ENCODE data around the gene NOL6.
"Not testable (repeated sequence)": the region's sequence is repeated elsewhere in the genome, so short reads cannot be mapped to it uniquely, and the experiment has no call there.

NOL6 gene, protein sequence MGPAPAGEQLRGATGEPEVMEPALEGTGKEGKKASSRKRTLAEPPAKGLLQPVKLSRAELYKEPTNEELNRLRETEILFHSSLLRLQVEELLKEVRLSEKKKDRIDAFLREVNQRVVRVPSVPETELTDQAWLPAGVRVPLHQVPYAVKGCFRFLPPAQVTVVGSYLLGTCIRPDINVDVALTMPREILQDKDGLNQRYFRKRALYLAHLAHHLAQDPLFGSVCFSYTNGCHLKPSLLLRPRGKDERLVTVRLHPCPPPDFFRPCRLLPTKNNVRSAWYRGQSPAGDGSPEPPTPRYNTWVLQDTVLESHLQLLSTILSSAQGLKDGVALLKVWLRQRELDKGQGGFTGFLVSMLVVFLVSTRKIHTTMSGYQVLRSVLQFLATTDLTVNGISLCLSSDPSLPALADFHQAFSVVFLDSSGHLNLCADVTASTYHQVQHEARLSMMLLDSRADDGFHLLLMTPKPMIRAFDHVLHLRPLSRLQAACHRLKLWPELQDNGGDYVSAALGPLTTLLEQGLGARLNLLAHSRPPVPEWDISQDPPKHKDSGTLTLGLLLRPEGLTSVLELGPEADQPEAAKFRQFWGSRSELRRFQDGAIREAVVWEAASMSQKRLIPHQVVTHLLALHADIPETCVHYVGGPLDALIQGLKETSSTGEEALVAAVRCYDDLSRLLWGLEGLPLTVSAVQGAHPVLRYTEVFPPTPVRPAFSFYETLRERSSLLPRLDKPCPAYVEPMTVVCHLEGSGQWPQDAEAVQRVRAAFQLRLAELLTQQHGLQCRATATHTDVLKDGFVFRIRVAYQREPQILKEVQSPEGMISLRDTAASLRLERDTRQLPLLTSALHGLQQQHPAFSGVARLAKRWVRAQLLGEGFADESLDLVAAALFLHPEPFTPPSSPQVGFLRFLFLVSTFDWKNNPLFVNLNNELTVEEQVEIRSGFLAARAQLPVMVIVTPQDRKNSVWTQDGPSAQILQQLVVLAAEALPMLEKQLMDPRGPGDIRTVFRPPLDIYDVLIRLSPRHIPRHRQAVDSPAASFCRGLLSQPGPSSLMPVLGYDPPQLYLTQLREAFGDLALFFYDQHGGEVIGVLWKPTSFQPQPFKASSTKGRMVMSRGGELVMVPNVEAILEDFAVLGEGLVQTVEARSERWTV

DNA sequence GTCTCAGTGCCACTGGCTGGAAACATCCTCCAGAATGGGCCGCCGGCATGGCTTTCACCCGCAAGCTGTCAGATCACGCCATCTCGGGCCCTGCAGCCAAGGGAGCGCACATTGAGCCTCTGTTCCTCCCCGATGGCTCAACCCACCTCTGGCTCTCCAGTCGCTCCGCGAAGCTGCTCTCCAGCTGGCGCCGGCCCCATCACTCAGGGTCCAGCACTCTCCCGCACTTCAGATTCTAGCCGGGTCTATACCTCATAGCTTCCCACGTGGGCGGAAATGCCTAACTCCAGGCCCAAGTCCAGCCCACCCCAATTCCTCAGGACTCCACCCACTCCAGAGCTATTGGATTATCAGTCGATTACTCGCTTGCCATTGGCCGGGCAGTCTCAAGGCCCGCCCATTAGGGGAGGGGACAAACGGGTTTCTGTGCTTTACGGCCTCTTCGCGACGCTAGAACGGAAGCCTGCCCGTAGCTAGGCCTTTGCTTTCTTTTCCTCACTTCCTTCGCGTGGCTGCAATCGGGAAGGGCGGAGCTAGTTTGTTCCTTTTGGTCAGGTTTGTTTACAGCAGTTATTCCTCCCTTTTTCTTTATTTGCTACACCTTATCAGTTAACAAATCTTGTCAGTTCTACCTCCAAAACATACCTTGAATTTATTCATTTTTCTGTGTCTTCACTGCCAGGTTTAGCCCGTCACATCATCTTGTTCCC, at the start of gene NOL6:
NOL6 (minus strand) TSS at position 282 of the 710 bp plus-strand sequence; CDS start at position 200, 82 bp downstream.
- DNase-seq: peak; percentile 92

GRCh38 chr9:33521861-33522260, 48.1 kb upstream of the NOL6 start:
- DNase-seq: not testable (repeated sequence)

DNA sequence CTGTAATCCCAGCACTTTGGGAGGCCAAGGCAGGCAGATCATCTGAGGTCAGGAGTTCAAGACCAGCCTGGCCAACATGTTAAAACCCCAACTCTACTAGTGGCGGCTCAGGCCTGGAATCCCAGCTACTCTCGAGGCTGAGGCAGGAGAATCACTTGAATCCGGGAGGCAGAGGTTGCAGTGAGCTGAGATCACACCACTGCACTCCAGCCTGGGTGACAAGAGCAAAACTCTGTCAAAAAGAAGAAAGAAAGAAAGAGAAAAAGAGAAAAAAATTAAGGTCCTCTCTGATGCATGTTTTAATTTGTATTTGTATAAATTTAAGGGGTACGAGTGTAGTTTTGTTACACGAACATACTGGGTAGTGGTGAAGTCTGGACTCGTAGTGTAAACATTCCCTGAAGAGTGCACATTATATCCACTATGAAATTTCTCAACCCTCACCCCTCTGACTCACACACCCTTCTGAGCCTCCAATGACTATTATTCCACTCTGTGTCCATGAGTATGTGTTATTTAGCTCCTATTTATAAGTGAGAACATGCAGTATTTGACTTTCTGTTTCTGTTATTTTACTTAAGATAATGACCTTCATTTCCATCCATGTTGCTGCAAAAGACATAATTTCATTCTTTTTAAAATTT, 44.3 kb upstream of the NOL6 start:
- not testable (repeated sequence) for DNase-seq

- peak; percentile 5 for DNase-seq
These were observed 43.6 kb upstream of the NOL6 start for GRCh38 chr9:33517373-33517772.

GRCh38 chr9:33516397-33516796, 42.7 kb upstream of the NOL6 start:
- DNase-seq: not testable (repeated sequence)

GRCh38 chr9:33515342-33515995, 41.7 kb upstream of the NOL6 start:
- not testable (repeated sequence) for DNase-seq

GRCh38 chr9:33512535-33512934, 38.8 kb upstream of the NOL6 start:
- not testable (repeated sequence) for DNase-seq

- not testable (repeated sequence) for DNase-seq
These were observed 37.4 kb upstream of the NOL6 start for GRCh38 chr9:33511184-33511517.

- peak; percentile 19 for DNase-seq
These were observed 36.8 kb upstream of the NOL6 start for GRCh38 chr9:33510262-33511183.

- peak; percentile 53 for DNase-seq
These were observed 33.1 kb upstream of the NOL6 start for GRCh38 chr9:33506626-33507370.

GRCh38 chr9:33498387-33498786, 24.7 kb upstream of the NOL6 start:
- no peak for DNase-seq

- DNase-seq: not testable (repeated sequence)
These were observed 20.1 kb upstream of the NOL6 start for GRCh38 chr9:33493819-33494218.

DNA sequence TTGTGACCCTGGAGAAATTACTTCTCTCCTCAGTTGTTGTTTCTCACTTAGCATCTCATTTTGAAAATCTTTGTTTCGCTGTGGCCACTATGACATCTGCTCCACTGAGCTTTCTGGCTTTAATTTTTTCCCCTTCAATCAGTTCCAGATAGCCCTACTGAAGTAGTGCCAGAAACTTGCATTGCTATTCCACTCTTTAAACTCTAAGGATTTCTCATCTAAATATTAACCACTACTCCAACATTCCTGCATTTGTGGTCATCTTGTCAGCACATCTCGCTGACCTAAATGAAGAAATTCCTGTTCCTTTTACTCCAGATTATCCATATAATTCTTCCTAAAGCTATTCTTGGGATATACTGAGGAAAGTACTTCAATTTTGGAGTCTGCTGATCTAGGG, 15.3 kb upstream of the NOL6 start:
- no peak for DNase-seq

- not testable (repeated sequence) for DNase-seq
These were observed 11.6 kb upstream of the NOL6 start for GRCh38 chr9:33485312-33485711.

DNA sequence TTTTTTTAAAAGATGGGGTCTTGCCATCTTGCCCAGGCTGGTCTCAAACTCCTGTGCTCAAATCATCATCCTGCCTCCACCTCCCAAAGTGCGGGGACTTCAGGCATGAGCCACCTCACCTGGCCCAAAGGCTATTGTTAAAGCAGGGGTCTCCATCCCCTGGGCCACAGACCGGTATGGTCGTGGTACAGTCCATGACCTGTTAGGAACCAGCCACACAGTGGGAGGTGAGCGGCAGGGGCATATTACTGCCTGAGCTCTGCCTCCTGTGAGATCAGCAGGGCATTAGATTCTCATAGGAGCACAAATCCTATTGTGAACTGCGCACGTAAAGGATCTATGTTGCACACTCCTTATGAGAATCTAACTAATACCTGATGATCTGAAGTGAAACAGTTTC, 7.3 kb upstream of the NOL6 start:
- no peak for DNase-seq

GRCh38 chr9:33480106-33480505, 6.4 kb upstream of the NOL6 start:
- DNase-seq: no peak

DNA sequence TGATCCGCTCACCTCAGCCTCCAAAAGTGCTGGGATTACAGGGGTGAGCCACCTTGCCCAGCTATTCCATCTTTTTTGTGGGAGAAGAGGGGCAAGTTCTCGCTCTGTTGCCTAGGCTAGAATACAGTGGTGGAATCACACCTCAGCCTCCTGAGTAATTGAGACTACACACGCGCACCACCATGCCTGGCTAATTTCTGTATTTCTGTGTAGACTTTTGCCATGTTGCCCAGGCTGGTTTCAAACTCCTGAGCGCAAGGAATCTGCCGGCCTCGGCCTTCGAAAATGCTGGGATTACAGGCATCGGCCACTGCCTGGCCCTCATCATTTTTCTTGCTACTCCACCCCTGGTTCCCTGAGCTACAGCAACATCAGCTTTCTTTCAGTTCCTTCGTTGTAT, 2.8 kb upstream of the NOL6 start:
- no peak for DNase-seq

GRCh38 chr9:33475357-33475756, 1.6 kb upstream of the NOL6 start:
- DNase-seq: no peak

- no peak for DNase-seq
These were observed 676 bp downstream of the NOL6 start for GRCh38 chr9:33472881-33473615.

Measured in T1000 (cell line).